Endothelial cell of umbilical vein (primary cell): ENCODE measurements around the gene TMEM51. TPM values are rescaled to one million over a fixed set of nuclear protein-coding genes. Genes with fewer than 3 reads are reported as not detected.

Experiments used
- BruUV-seq: library from RNA; stranded (reverse); fragments of 400-500 nt; replicated peaks from 2 replicates; lab custom pipeline; 2021; lab: Mats Ljungman, UMichigan
- CTCF ChIA-PET: fragments of 300-600, 350-600 bp; sonication (Branson Sonifier 250); formaldehyde crosslinking; loops from one replicate; lab custom pipeline; 2021; ENCODE audit warnings: antibody characterized with exemption, inconsistent platforms; lab: Charles Lee
- POLR2A ChIA-PET: fragments of 300-600, 350-600 bp; sonication (Branson Sonifier 250); formaldehyde crosslinking; loops from one replicate; lab custom pipeline; 2021; ENCODE audit warnings: antibody characterized with exemption, inconsistent platforms; lab: Charles Lee
- DNase-seq: peaks from one replicate; pipeline ENCODE4 v3.0.0-alpha.2; 2011; ENCODE audit warnings: low read depth, low spot score
- FAIRE-seq: peaks from 2 replicates; lab custom pipeline; 2011; peaks lifted over from hg19 to GRCh38; lab: Jason Lieb, UNC
- H2AFZ ChIP-seq: 2 replicates; pipeline ENCODE4 v1.6.0; 2012; ENCODE audit warnings: low read depth, low read length, control low read depth, inconsistent platforms
- H3K27ac ChIP-seq: 2 replicates; pipeline ENCODE4 v1.5.1; 2011; ENCODE audit warnings: low read depth, mild to moderate bottlenecking, control low read depth, low read length, moderate library complexity; ENCODE audit not compliant: insufficient read depth
- H3K27me3 ChIP-seq, 2 experiments: 2 replicates each; pipeline versions ENCODE4 v1.6.0 to v1.6.1; 2011; ENCODE audit warnings: low read length in 2 of 2, mixed read lengths in 1 of 2; ENCODE audit not compliant: control insufficient read depth in 2 of 2, insufficient read depth in 2 of 2
- H3K36me3 ChIP-seq, 2 experiments: 2 replicates in 1 of 2; 3 replicates in 1 of 2; pipeline ENCODE4 v1.5.1; 2011; ENCODE audit warnings: low read length in 2 of 2, mild to moderate bottlenecking in 1 of 2, moderate library complexity in 1 of 2; ENCODE audit not compliant: control insufficient read depth in 2 of 2, insufficient read depth in 2 of 2; ENCODE audit errors: extremely low read depth in 1 of 2
- H3K4me1 ChIP-seq: 3 replicates; pipeline ENCODE4 v1.5.1; 2011; ENCODE audit warnings: mild to moderate bottlenecking, low read length; ENCODE audit not compliant: control insufficient read depth, insufficient read depth; ENCODE audit errors: extremely low read depth
- H3K4me2 ChIP-seq: 2 replicates; pipeline ENCODE4 v1.6.1; 2011; ENCODE audit warnings: low read length, control low read depth, mixed read lengths; ENCODE audit not compliant: insufficient read depth
- H3K4me3 ChIP-seq, 3 experiments: fragments of 200-600 bp in 1 of 3; sonication (generic), shearing (Covaris generic) in 1 of 3; replicated peaks in 1 of 3; 2 replicates each; pipeline ENCODE4 v1.5.1; 2011 to 2016; ENCODE audit warnings: control low read depth in 3 of 3, low read length in 3 of 3, mild to moderate bottlenecking in 2 of 3, inconsistent platforms in 1 of 3, low read depth in 1 of 3, moderate library complexity in 1 of 3; ENCODE audit not compliant: insufficient read depth in 1 of 3
- H3K79me2 ChIP-seq: 2 replicates; pipeline ENCODE4 v1.6.0; 2012; ENCODE audit warnings: low read length, inconsistent platforms; ENCODE audit not compliant: control insufficient read depth, insufficient read depth
- H3K9ac ChIP-seq: replicated peaks from 2 replicates; pipeline ENCODE3; 2011; ENCODE audit warnings: low read length, control low read depth; ENCODE audit not compliant: insufficient read depth; ENCODE audit errors: extremely low read depth
- H3K9me1 ChIP-seq: replicated peaks from 3 replicates; pipeline ENCODE4 v1.6.0; 2011; ENCODE audit warnings: mild to moderate bottlenecking, low read length; ENCODE audit not compliant: control insufficient read depth, insufficient read depth; ENCODE audit errors: extremely low read depth
- H3K9me3 ChIP-seq: replicated peaks from 2 replicates; pipeline ENCODE4 v1.5.1; 2012; ENCODE audit warnings: low read length, inconsistent platforms; ENCODE audit not compliant: control insufficient read depth, insufficient read depth
- H4K20me1 ChIP-seq: replicated peaks from 2 replicates; pipeline ENCODE3; 2011; ENCODE audit warnings: mild to moderate bottlenecking, low read length; ENCODE audit not compliant: control insufficient read depth, insufficient read depth; ENCODE audit errors: extremely low read depth
- EZH2 ChIP-seq: IDR thresholded peaks from 2 replicates; pipeline ENCODE4 v1.6.1; 2012; ENCODE audit warnings: borderline replicate concordance, low read depth, mild to moderate bottlenecking, moderate library complexity, low read length, inconsistent platforms; ENCODE audit not compliant: severe bottlenecking
- FOS ChIP-seq: IDR thresholded peaks from 2 replicates; pipeline ENCODE4 v1.6.1; 2011; ENCODE audit warnings: mild to moderate bottlenecking, low read length, moderate library complexity, borderline replicate concordance; ENCODE audit not compliant: insufficient read depth
- GATA2 ChIP-seq: IDR thresholded peaks from 2 replicates; pipeline ENCODE4 v1.7.0; 2011; ENCODE audit warnings: low read depth, mild to moderate bottlenecking, moderate library complexity, mixed read lengths, low read length; ENCODE audit not compliant: insufficient read length, insufficient read depth
- JUN ChIP-seq: IDR thresholded peaks from 2 replicates; pipeline ENCODE4 v1.6.1; 2011; ENCODE audit warnings: borderline replicate concordance, low read depth; ENCODE audit not compliant: insufficient read length, insufficient read depth
- MAX ChIP-seq: IDR thresholded peaks from 2 replicates; pipeline ENCODE4 v1.6.1; 2011; ENCODE audit not compliant: insufficient read depth, insufficient read length
- POLR2A ChIP-seq: IDR thresholded peaks from 2 replicates; pipeline ENCODE4 v1.6.1; 2012; ENCODE audit warnings: low read depth, mild to moderate bottlenecking, control low read depth, low read length
- POLR2AphosphoS5 ChIP-seq: IDR thresholded peaks from 2 replicates; pipeline ENCODE4 v1.6.1; 2012; ENCODE audit warnings: low read depth, mild to moderate bottlenecking, control low read depth, low read length, moderate library complexity; ENCODE audit not compliant: insufficient read depth
- dilution Hi-C: fragments of 300-500 bp; cut with MboI; formaldehyde crosslinking; loops from one replicate; pipeline ENCODE4 v1.15.0; 2019; ENCODE audit warnings: low sequenced_read_pairs; ENCODE audit not compliant: extremely low pct_ligation_motif_present
- intact Hi-C: fragments of 100-400 bp; cut with micrococcal nuclease; formaldehyde crosslinking; loops from one replicate; pipeline ENCODE4 v1.10.0; 2022
- polyA plus RNA-seq, 4 experiments: library from polyadenylated mRNA; depleted of rRNA in 3 of 4; stranded (reverse) in 3 of 4; unstranded in 1 of 4; fragments of >200 nt; gene quantifications; 2 replicates each; pipeline versions ENCODE4 v1.2.1 to v1.2.3, GENCODE V29; 2011 to 2012; ENCODE audit warnings: missing spikeins in 1 of 4
- total RNA-seq: library from RNA; stranded (reverse); gene quantifications from 2 replicates; pipeline ENCODE4 v1.2.3, GENCODE V29; 2021
- TF ChIP-seq, protein P1 (sequence below), 2 donors: IDR thresholded peaks; 1 replicate in 1 of 2; 2 replicates in 1 of 2; pipeline ENCODE4 v1.5.1; 2011; ENCODE audit warnings: low read length in 2 of 2, mild to moderate bottlenecking in 2 of 2, moderate library complexity in 2 of 2, control low read depth in 1 of 2, inconsistent platforms in 1 of 2, low read depth in 1 of 2; ENCODE audit not compliant: insufficient read depth in 1 of 2; ENCODE audit errors: extremely low read depth in 1 of 2

TMEM51 gene
- total and polyA plus RNA-seq, 2 donors (not counting 3 experiments of a cell fraction or from before 2014, with no cell fraction given) = 13.7 to 13.9 TPM

GRCh38 chr1:15254559-15254958 is 101.0 kb downstream of the TMEM51 start:
- no peak overlapping the region for H3K4me3 ChIP-seq
- FAIRE-seq = no peak
- no TSS peak for BruUV-seq
- dilution Hi-C loops = no loop called here
- intact Hi-C loops = no loop called here
- TF ChIP-seq GATA2 (no peak), FOS (no peak), JUN (no peak), MAX (no peak)
- H4K20me1 ChIP-seq = no peaks in the 10 kb centered on the region
- no peak overlapping the region for H3K4me2 ChIP-seq
- no peak overlapping the region for H3K9ac ChIP-seq
- H3K9me1 ChIP-seq = no peaks in the 10 kb centered on the region
- CTCF ChIA-PET = interaction anchor here (0.6 to 5.4 kb wide), 6 partner anchors 13 to 106 kb away, joined by 3 to 20 read pairs (median 3); partner anchors contain the start of gene TMEM51
- no peaks in the 10 kb centered on the region for H3K9me3 ChIP-seq
- H3K4me1 ChIP-seq = no peaks in the 10 kb centered on the region
- no peak overlapping the region for H2AFZ ChIP-seq
- H3K27me3 ChIP-seq = peaks cover 11 to 22% of the 10 kb centered on the region in 2 experiments
- no peak overlapping the region for H3K27ac ChIP-seq
- H3K79me2 ChIP-seq = no peaks in the 10 kb centered on the region
- no peak for DNase-seq
- H3K36me3 ChIP-seq = no peaks in the 10 kb centered on the region
- POLR2A ChIA-PET = no interaction called here

GRCh38 chr1:15255582-15256149 is 102.1 kb downstream of the TMEM51 start:
- intact Hi-C loops = no loop called here
- H3K27ac ChIP-seq = no peak overlapping the region
- H3K4me2 ChIP-seq = no peak overlapping the region
- no peaks in the 10 kb centered on the region for H4K20me1 ChIP-seq
- FAIRE-seq (no peak), DNase-seq (no peak)
- TF ChIP-seq POLR2AphosphoS5 (no peak), EZH2 (no peak), JUN (no peak), POLR2A (no peak), GATA2 (no peak), FOS (no peak), MAX (no peak)
- TF ChIP-seq, protein P1, sequence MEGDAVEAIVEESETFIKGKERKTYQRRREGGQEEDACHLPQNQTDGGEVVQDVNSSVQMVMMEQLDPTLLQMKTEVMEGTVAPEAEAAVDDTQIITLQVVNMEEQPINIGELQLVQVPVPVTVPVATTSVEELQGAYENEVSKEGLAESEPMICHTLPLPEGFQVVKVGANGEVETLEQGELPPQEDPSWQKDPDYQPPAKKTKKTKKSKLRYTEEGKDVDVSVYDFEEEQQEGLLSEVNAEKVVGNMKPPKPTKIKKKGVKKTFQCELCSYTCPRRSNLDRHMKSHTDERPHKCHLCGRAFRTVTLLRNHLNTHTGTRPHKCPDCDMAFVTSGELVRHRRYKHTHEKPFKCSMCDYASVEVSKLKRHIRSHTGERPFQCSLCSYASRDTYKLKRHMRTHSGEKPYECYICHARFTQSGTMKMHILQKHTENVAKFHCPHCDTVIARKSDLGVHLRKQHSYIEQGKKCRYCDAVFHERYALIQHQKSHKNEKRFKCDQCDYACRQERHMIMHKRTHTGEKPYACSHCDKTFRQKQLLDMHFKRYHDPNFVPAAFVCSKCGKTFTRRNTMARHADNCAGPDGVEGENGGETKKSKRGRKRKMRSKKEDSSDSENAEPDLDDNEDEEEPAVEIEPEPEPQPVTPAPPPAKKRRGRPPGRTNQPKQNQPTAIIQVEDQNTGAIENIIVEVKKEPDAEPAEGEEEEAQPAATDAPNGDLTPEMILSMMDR (IDR thresholded peaks at IDR 0.05; ENCODE audit: extremely low read depth in 1 of 2, insufficient read depth in 1 of 2, low read depth in 1 of 2, low read length in 2 of 2) = no peak
- POLR2A ChIA-PET = no interaction called here
- H3K9ac ChIP-seq = no peak overlapping the region
- peaks cover 7% of the 10 kb centered on the region for H3K4me1 ChIP-seq
- peaks cover 6 to 11% of the 10 kb centered on the region in 2 experiments for H3K27me3 ChIP-seq
- no peaks in the 10 kb centered on the region for H3K9me1 ChIP-seq
- H2AFZ ChIP-seq = no peak overlapping the region
- H3K36me3 ChIP-seq = no peaks in the 10 kb centered on the region
- no peaks in the 10 kb centered on the region for H3K79me2 ChIP-seq
- no peak overlapping the region for H3K4me3 ChIP-seq
- no peaks in the 10 kb centered on the region for H3K9me3 ChIP-seq
- dilution Hi-C loops = no loop called here
- CTCF ChIA-PET = interaction anchor here (1.1 to 5.4 kb wide), 3 partner anchors 14 to 25 kb away, joined by 3 to 20 read pairs (median 4); no protein-coding TSS in a partner anchor
- no TSS peak for BruUV-seq
